HepG2 (cell line): Measurements from ENCODE around the gene PRKCZ. TPM values are rescaled to one million over a fixed set of nuclear protein-coding genes. Genes with fewer than 3 reads are reported as not detected.
A peak's percentile ranks its signal among the peaks of the same experiment; 100 is the strongest.

Experiments
- AGO2 ChIP-seq: fragments of 200-400 bp; formaldehyde crosslinking; optimal IDR thresholded peaks from 2 replicates; pipeline ENCODE3; 2017; ENCODE audit warnings: mild to moderate bottlenecking, low read depth, low read length, moderate library complexity
- ATF7-NPFF ChIP-seq: sonication (generic); formaldehyde crosslinking; IDR thresholded peaks from 2 replicates; pipeline ENCODE4 v1.8.1; 2023; ENCODE audit warnings: mild to moderate bottlenecking, low read depth, missing genetic modification reagents, moderate library complexity
- PATZ1 ChIP-seq: sonication (generic); formaldehyde crosslinking; IDR thresholded peaks from 2 replicates; pipeline ENCODE4 v1.4.0; 2020; ENCODE audit warnings: missing genetic modification reagents
- PAX8 ChIP-seq: sonication (generic); formaldehyde crosslinking; IDR thresholded peaks from 2 replicates; pipeline ENCODE4 v1.8.0; 2022; ENCODE audit warnings: mild to moderate bottlenecking, missing genetic modification reagents, borderline replicate concordance
- PCBP1 ChIP-seq: fragments of 200-400 bp; formaldehyde crosslinking; IDR thresholded peaks from 2 replicates; pipeline ENCODE4 v1.6.1; 2017; ENCODE audit warnings: mild to moderate bottlenecking, low read depth, low read length, borderline replicate concordance
- PRDM10 ChIP-seq: sonication (generic); formaldehyde crosslinking; IDR thresholded peaks from 2 replicates; pipeline ENCODE4 v1.4.0; 2020; ENCODE audit warnings: low read depth, missing genetic modification reagents
- RBM39 ChIP-seq: fragments of 200-400 bp; formaldehyde crosslinking; IDR thresholded peaks from one replicate; pipeline ENCODE4 v1.6.1; 2018; ENCODE audit warnings: antibody characterized with exemption, mild to moderate bottlenecking, low read depth, low read length; ENCODE audit not compliant: poor library complexity, severe bottlenecking
- SP2 ChIP-seq: sonication (generic); formaldehyde crosslinking; IDR thresholded peaks from 2 replicates; pipeline ENCODE4 v1.5.1; 2020; ENCODE audit warnings: mild to moderate bottlenecking, missing genetic modification reagents
- ZC3H13 ChIP-seq: sonication (generic); formaldehyde crosslinking; IDR thresholded peaks from 2 replicates; pipeline ENCODE4 v1.8.1; 2023; ENCODE audit warnings: mild to moderate bottlenecking, missing genetic modification reagents, moderate library complexity
- ZFX ChIP-seq: sonication (generic); formaldehyde crosslinking; IDR thresholded peaks from 2 replicates; pipeline ENCODE4 v1.4.0; 2020; ENCODE audit warnings: mild to moderate bottlenecking, low read depth, missing genetic modification reagents, moderate library complexity
- ZNF275 ChIP-seq: sonication (generic); formaldehyde crosslinking; IDR thresholded peaks from 2 replicates; pipeline ENCODE4 v1.8.0; 2022; ENCODE audit warnings: missing genetic modification reagents, mild to moderate bottlenecking, inconsistent platforms, borderline replicate concordance
- ZNF317 ChIP-seq: sonication (generic); formaldehyde crosslinking; IDR thresholded peaks from 2 replicates; pipeline ENCODE4 v1.5.0; 2020; ENCODE audit warnings: mild to moderate bottlenecking, missing genetic modification reagents
- ZNF501 ChIP-seq: sonication (generic); formaldehyde crosslinking; IDR thresholded peaks from 2 replicates; pipeline ENCODE4 v1.5.1; 2020; ENCODE audit warnings: mild to moderate bottlenecking, moderate library complexity, missing genetic modification reagents
- ZNF546 ChIP-seq: sonication (generic); formaldehyde crosslinking; conservative IDR thresholded peaks from 2 replicates; pipeline ENCODE4 v1.8.1; 2023; ENCODE audit warnings: mild to moderate bottlenecking, missing genetic modification reagents
- ZNF737 ChIP-seq: sonication (generic); formaldehyde crosslinking; IDR thresholded peaks from 2 replicates; pipeline ENCODE4 v1.5.0; 2020; ENCODE audit warnings: missing genetic modification reagents, mild to moderate bottlenecking, borderline replicate concordance
- ZNF770 ChIP-seq: sonication (generic); formaldehyde crosslinking; IDR thresholded peaks from 2 replicates; pipeline ENCODE4 v1.5.0; 2020; ENCODE audit warnings: mild to moderate bottlenecking, missing genetic modification reagents
- polyA plus RNA-seq, 8 experiments: library from polyadenylated mRNA; depleted of rRNA in 3 of 8; stranded (reverse) in 7 of 8; unstranded in 1 of 8; fragments of >200 nt; fragmentation: Illumina TruSeq in 4 of 8; extraction: Trizol in 4 of 8; gene quantifications; 2 replicates each; pipeline versions ENCODE4 v1.2.1 to v1.2.3, GENCODE V29; 2011 to 2016; ENCODE audit warnings: low read depth in 4 of 8, missing spikeins in 1 of 8, mixed read lengths in 1 of 8; ENCODE audit not compliant: insufficient read depth in 1 of 8
- total RNA-seq, 5 experiments: library from RNA; depleted of rRNA; stranded (reverse); fragments of >200 nt; fragmentation: Illumina TruSeq; extraction: Trizol; gene quantifications; 2 replicates each; pipeline ENCODE4 v1.2.3, GENCODE V29; 2016; ENCODE audit warnings: low read depth in 1 of 5

Gene PRKCZ
- total and polyA plus RNA-seq, 2 of the 13 experiments (the other 11 are each of a cell fraction or from before 2014, with no cell fraction given), result 34.7 to 85.2 TPM

GRCh38 chr1:2226525-2227345 is 176.5 kb downstream of the PRKCZ start (continued):
- TF ChIP-seq ZNF737 (CRISPR knock-in tag), result no peak
- peak; percentile 69 for TF ChIP-seq AGO2
- TF ChIP-seq ZNF501, result peak; percentile 82
- TF ChIP-seq ZFX (CRISPR knock-in tag), result peak; percentile 56; the same call in 1 of the 2 replicates
- 0 out of 2 replicates have a peak, but pooled peaks have one; percentile 10 for TF ChIP-seq ZNF275 (CRISPR knock-in tag)
- 0 out of 2 replicates have a peak, but pooled peaks have one; percentile 35 for TF ChIP-seq ZC3H13
- 0 out of 2 replicates have a peak, but pooled peaks have one; percentile 37 for TF ChIP-seq PAX8 (CRISPR knock-in tag)
- peak; percentile 42; the same call in 1 of the 2 replicates for TF ChIP-seq PATZ1 (CRISPR knock-in tag)
- no peak for TF ChIP-seq ZNF546 (CRISPR knock-in tag)
- peak; percentile 44 for TF ChIP-seq RBM39
- no peak for TF ChIP-seq PRDM10
- TF ChIP-seq PCBP1, result no peak
- peak; percentile 46; the same call in 1 of the 2 replicates for TF ChIP-seq SP2 (CRISPR knock-in tag)
- TF ChIP-seq ZNF317 (CRISPR knock-in tag), result 0 out of 2 replicates have a peak, but pooled peaks have one; percentile 22
- TF ChIP-seq ATF7-NPFF (CRISPR knock-in tag), result 0 out of 2 replicates have a peak, but pooled peaks have one; percentile 10
- peak; percentile 65; the same call in 1 of the 2 replicates for TF ChIP-seq ZNF770 (CRISPR knock-in tag)
